ENCODE measurements around the gene SERPING1.

Gene SERPING1

GRCh38 chr11:57560146-57560545 is 37.3 kb upstream of the SERPING1 start:
- Histone ChIP-seq H3K9me2 (replicated peaks; ENCODE audit: insufficient read depth, low read length) (no peaks in the 10 kb centered on the region), H3K36me3 (ENCODE audit: low read length) (no peaks in the 10 kb centered on the region), H3K4me2 (ENCODE audit: low read depth, low read length, poor library complexity, severe bottlenecking) (no peak overlapping the region), H3K79me2 (ENCODE audit: insufficient read depth, low read length) (no peaks in the 10 kb centered on the region), H3K27me3 (ENCODE audit: low read length) (no peaks in the 10 kb centered on the region), H3K9ac (ENCODE audit: low read length) (no peak overlapping the region), H3K27ac (ENCODE audit: low read depth, low read length) (no peak overlapping the region), H4K20me1 (ENCODE audit: low read depth, low read length) (no peaks in the 10 kb centered on the region), H3K4me3 (ENCODE audit: insufficient read depth, low read length, poor library complexity, severe bottlenecking) (no peak overlapping the region), H2AFZ (ENCODE audit: low read depth, low read length, severe bottlenecking) (no peak overlapping the region), H3K9me3 (ENCODE audit: insufficient read depth, low read length) (no peaks in the 10 kb centered on the region), H3F3A (ENCODE audit: insufficient read depth) (no peaks in the 10 kb centered on the region)
- TF ChIP-seq CTCF (IDR thresholded peaks at IDR 0.05; ENCODE audit: insufficient read depth, low read length, poor library complexity, severe bottlenecking) (no peak), EZH2phosphoT487 (conservative IDR thresholded peaks at IDR 0.05; ENCODE audit: low read length) (no peak)

GRCh38 chr11:57562596-57562995 is 34.9 kb upstream of the SERPING1 start:
- H3K4me2 ChIP-seq (ENCODE audit: low read depth, low read length, poor library complexity, severe bottlenecking): no peak overlapping the region
- no peaks in the 10 kb centered on the region for H4K20me1 ChIP-seq (ENCODE audit: low read depth, low read length)
- peaks cover 7% of the 10 kb centered on the region; the same call in 1 of the 2 replicates for H3F3A ChIP-seq (ENCODE audit: insufficient read depth)
- no peaks in the 10 kb centered on the region for H3K79me2 ChIP-seq (ENCODE audit: insufficient read depth, low read length)
- H3K4me3 ChIP-seq (ENCODE audit: insufficient read depth, low read length, poor library complexity, severe bottlenecking): no peak overlapping the region
- no peaks in the 10 kb centered on the region for H3K27me3 ChIP-seq (ENCODE audit: low read length)
- no peak overlapping the region for H2AFZ ChIP-seq (ENCODE audit: low read depth, low read length, severe bottlenecking)
- H3K9me3 ChIP-seq (ENCODE audit: insufficient read depth, low read length): no peaks in the 10 kb centered on the region
- no peaks in the 10 kb centered on the region for H3K9me2 ChIP-seq (replicated peaks; ENCODE audit: insufficient read depth, low read length)
- TF ChIP-seq CTCF (IDR thresholded peaks at IDR 0.05; ENCODE audit: insufficient read depth, low read length, poor library complexity, severe bottlenecking) (no peak), EZH2phosphoT487 (conservative IDR thresholded peaks at IDR 0.05; ENCODE audit: low read length) (no peak)
- no peaks in the 10 kb centered on the region for H3K36me3 ChIP-seq (ENCODE audit: low read length)
- H3K9ac ChIP-seq (ENCODE audit: low read length): no peak overlapping the region
- H3K27ac ChIP-seq (ENCODE audit: low read depth, low read length): no peak overlapping the region

GRCh38 chr11:57566005-57566904 is 31.2 kb upstream of the SERPING1 start:
- Histone ChIP-seq H3F3A (ENCODE audit: insufficient read depth) (peaks cover 7% of the 10 kb centered on the region; the same call in 1 of the 2 replicates), H3K9me3 (ENCODE audit: insufficient read depth, low read length) (no peaks in the 10 kb centered on the region), H3K79me2 (ENCODE audit: insufficient read depth, low read length) (no peaks in the 10 kb centered on the region), H3K27ac (ENCODE audit: low read depth, low read length) (no peak overlapping the region), H3K4me2 (ENCODE audit: low read depth, low read length, poor library complexity, severe bottlenecking) (peak overlapping the region; percentile 62), H3K9me2 (replicated peaks; ENCODE audit: insufficient read depth, low read length) (no peaks in the 10 kb centered on the region), H3K27me3 (ENCODE audit: low read length) (no peaks in the 10 kb centered on the region), H2AFZ (ENCODE audit: low read depth, low read length, severe bottlenecking) (no peak overlapping the region), H3K4me3 (ENCODE audit: insufficient read depth, low read length, poor library complexity, severe bottlenecking) (peak overlapping the region; percentile 37), H4K20me1 (ENCODE audit: low read depth, low read length) (no peaks in the 10 kb centered on the region), H3K36me3 (ENCODE audit: low read length) (no peaks in the 10 kb centered on the region), H3K9ac (ENCODE audit: low read length) (0 out of 2 replicates have a peak overlapping the region, but pooled peaks have one; percentile 5)
- TF ChIP-seq EZH2phosphoT487 (conservative IDR thresholded peaks at IDR 0.05; ENCODE audit: low read length) (no peak), CTCF (IDR thresholded peaks at IDR 0.05; ENCODE audit: insufficient read depth, low read length, poor library complexity, severe bottlenecking) (no peak)

All from SU-DHL-6 (cell line).